ENCODE data around the gene AMOTL2. TPM values are rescaled to one million over a fixed set of nuclear protein-coding genes. Genes with fewer than 3 reads are reported as not detected.

The AMOTL2 gene
- total and polyA plus RNA-seq, 9 of the 15 experiments (the other 6 are each of a cell fraction or from before 2014, with no cell fraction given), result 0.12 to 0.31 TPM; not detected in 7

DNA sequence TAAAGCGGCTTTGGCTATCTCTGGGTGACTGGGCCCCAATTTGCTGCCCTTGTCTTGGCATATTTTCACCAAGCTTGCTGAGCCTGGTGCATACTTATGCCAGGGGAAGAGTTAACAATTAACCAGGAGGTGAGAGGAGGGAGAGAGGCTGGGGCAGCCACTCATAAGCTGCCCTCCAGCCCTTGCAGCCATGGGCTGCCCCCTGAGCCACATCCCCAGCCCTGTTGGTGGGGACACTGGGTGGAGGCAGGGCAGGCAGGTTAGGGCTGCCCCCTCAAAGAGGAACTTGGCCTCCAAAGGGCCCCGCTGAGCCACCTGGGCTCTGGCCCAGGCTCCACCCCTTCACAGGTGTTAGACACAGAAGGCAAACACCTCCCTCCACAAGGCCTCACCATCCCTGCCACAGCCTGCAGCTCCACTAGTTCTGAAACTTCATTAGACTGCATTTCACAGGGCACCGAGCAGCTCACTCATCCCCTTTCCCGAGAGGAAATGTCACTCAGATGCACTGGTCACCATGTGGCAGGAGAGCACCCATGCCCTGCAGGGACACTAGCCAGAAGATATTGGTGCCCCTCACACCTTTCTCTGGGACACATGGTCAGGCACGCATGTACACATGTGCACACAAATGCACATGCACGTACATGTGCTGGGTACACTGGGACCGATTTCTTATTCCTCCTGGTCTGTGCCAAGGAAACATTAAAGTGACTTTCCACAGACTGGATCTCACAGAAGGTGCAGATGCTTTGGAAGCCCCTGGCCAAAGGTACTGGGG is 20.2 kb downstream of the AMOTL2 start:
- no peaks in the 10 kb centered on the region for H3K36me3 ChIP-seq (ENCODE audit: control insufficient read depth, insufficient read depth, low read length)
- TF ChIP-seq HNRNPUL1 (IDR thresholded peaks at IDR 0.05; ENCODE audit: low read length) (no peak), KDM5B (IDR thresholded peaks at IDR 0.05; ENCODE audit: insufficient replicate concordance, low read depth, low read length) (no peak), BRF1 (IDR thresholded peaks at IDR 0.05; ENCODE audit: borderline replicate concordance, extremely low read depth, insufficient read length) (no peak), FOS (IDR thresholded peaks at IDR 0.05; ENCODE audit: extremely low read depth, insufficient read length) (no peak), KDM2B (CRISPR knock-in tag; IDR thresholded peaks at IDR 0.05) (no peak), ZZZ3 (IDR thresholded peaks at IDR 0.05) (no peak), EP300 (IDR thresholded peaks at IDR 0.05; ENCODE audit: low read length) (no peak), MGA (IDR thresholded peaks at IDR 0.05) (no peak)
- TF ChIP-seq, protein P1, sequence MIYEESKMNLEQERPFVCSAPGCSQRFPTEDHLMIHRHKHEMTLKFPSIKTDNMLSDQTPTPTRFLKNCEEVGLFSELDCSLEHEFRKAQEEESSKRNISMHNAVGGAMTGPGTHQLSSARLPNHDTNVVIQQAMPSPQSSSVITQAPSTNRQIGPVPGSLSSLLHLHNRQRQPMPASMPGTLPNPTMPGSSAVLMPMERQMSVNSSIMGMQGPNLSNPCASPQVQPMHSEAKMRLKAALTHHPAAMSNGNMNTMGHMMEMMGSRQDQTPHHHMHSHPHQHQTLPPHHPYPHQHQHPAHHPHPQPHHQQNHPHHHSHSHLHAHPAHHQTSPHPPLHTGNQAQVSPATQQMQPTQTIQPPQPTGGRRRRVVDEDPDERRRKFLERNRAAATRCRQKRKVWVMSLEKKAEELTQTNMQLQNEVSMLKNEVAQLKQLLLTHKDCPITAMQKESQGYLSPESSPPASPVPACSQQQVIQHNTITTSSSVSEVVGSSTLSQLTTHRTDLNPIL (CRISPR knock-in tag; IDR thresholded peaks at IDR 0.05), result no peak

More for the DNA sequence above, 20.2 kb downstream of the AMOTL2 start:
- intact Hi-C loops (cut with micrococcal nuclease) (no loop called here), in situ Hi-C loops (cut with MboI) (no loop called here)
- 0% methylated on average over 5 of the region's 7 CpGs for WGBS (ENCODE audit: insufficient coverage, low coverage, missing lambda C conversion rate)
- H3K9ac ChIP-seq (ENCODE audit: insufficient read depth in 1 of 2, low read depth in 2 of 2, low read length in 2 of 2), result no peak overlapping the region
- no peaks in the 10 kb centered on the region for H3K79me2 ChIP-seq (ENCODE audit: control insufficient read depth, insufficient read depth, low read length)
- ChIA-PET POLR2A (no interaction called here), CTCF (ENCODE audit: low intra/inter-chr PET ratio) (no interaction called here)
- ATAC-seq (no peak), FAIRE-seq (no peak), DNase-seq (ENCODE audit: extremely low read depth in 1 of 4, low spot score in 3 of 4) (no peak)
- H2AFZ ChIP-seq (ENCODE audit: low read depth, low read length), result no peak overlapping the region
- no peaks in the 10 kb centered on the region for H3K9me3 ChIP-seq (replicated peaks; ENCODE audit: control insufficient read depth, insufficient read depth, low read depth, low read length)
- H3K4me1 ChIP-seq (replicated peaks in 1 of 2; ENCODE audit: control insufficient read depth in 2 of 2, insufficient read depth in 2 of 2, low read length in 2 of 2), result no peaks in the 10 kb centered on the region
- peaks cover 0 to 46% of the 10 kb centered on the region in 2 experiments; a peak in 2 of 5 replicates for H3K27me3 ChIP-seq (ENCODE audit: control insufficient read depth in 2 of 2, insufficient read depth in 2 of 2, low read length in 2 of 2)
- no TSS peak for BruUV-seq (replicated peaks)
- H3K27ac ChIP-seq (ENCODE audit: extremely low read depth, low read depth, low read length), result no peak overlapping the region
- H3K9me1 ChIP-seq (ENCODE audit: control insufficient read depth, insufficient read depth, low read length), result no peaks in the 10 kb centered on the region
- H3K4me2 ChIP-seq (ENCODE audit: insufficient read depth, low read length), result no peak overlapping the region
- no peak overlapping the region for H3K4me3 ChIP-seq
- H4K20me1 ChIP-seq (replicated peaks; ENCODE audit: control insufficient read depth, insufficient read depth, low read length), result no peaks in the 10 kb centered on the region; the same call in 1 of the 2 replicates

Data from K562 (cell line).